OCI-LY7 (cell line): ENCODE results near the gene SGTA. TPM values are rescaled to one million over a fixed set of nuclear protein-coding genes. Genes with fewer than 3 reads are reported as not detected.

Source experiments
- BruUV-seq: library from RNA; stranded (reverse); fragments of 400-500 nt; replicated peaks from 2 replicates; lab custom pipeline; 2021; lab: Mats Ljungman, UMichigan
- CTCF ChIA-PET: fragments of 300-600 bp; sonication (Branson Sonifier 250); formaldehyde crosslinking; loops from one replicate; lab custom pipeline; 2022; ENCODE audit warnings: antibody characterized with exemption; ENCODE audit not compliant: unreplicated experiment; lab: Charles Lee
- POLR2A ChIA-PET: fragments of 300-600 bp; sonication (Branson Sonifier 250); formaldehyde crosslinking; loops from one replicate; lab custom pipeline; 2022; ENCODE audit warnings: antibody characterized with exemption; lab: Charles Lee
- DNase-seq: peaks from one replicate; pipeline ENCODE4 v3.0.0-alpha.2; 2015; ENCODE audit warnings: low spot score
- H2AFZ ChIP-seq: fragments of 200-600 bp; sonication (generic), shearing (Covaris generic); 2 replicates; pipeline ENCODE4 v1.6.1; 2014; ENCODE audit warnings: mild to moderate bottlenecking, antibody characterized with exemption, low read length, moderate library complexity
- H3K27ac ChIP-seq: fragments of 200-600 bp; sonication (generic); 2 replicates; pipeline ENCODE4 v1.5.1; 2014; ENCODE audit warnings: mixed run types, low read depth, mild to moderate bottlenecking, moderate library complexity, low read length, inconsistent platforms; ENCODE audit not compliant: poor library complexity, severe bottlenecking
- H3K36me3 ChIP-seq: fragments of 200-600 bp; sonication (generic); 2 replicates; pipeline ENCODE4 v1.6.1; 2014; ENCODE audit warnings: mild to moderate bottlenecking, antibody characterized with exemption, low read length, moderate library complexity, mixed read lengths; ENCODE audit not compliant: insufficient read depth
- H3K4me1 ChIP-seq: fragments of 200-600 bp; sonication (generic); 2 replicates; pipeline ENCODE4 v1.5.1; 2014; ENCODE audit warnings: mild to moderate bottlenecking, low read length; ENCODE audit not compliant: insufficient read depth, poor library complexity, severe bottlenecking
- H3K4me2 ChIP-seq: fragments of 200-600 bp; sonication (generic); 2 replicates; pipeline ENCODE4 v1.6.1; 2014; ENCODE audit warnings: mild to moderate bottlenecking, low read length
- H3K4me3 ChIP-seq: fragments of 200-600 bp; sonication (generic); 2 replicates; pipeline ENCODE4 v1.5.1; 2014; ENCODE audit warnings: mild to moderate bottlenecking, low read depth, low read length; ENCODE audit not compliant: poor library complexity, severe bottlenecking
- H3K79me2 ChIP-seq: fragments of 200-600 bp; sonication (generic); 2 replicates; pipeline ENCODE4 v1.6.1; 2016; ENCODE audit warnings: low read depth, mild to moderate bottlenecking, low read length, moderate library complexity, mixed read lengths; ENCODE audit not compliant: insufficient read depth
- H3K9me2 ChIP-seq: fragments of 200-600 bp; sonication (generic); 2 replicates; pipeline ENCODE4 v1.6.1; 2016; ENCODE audit warnings: mild to moderate bottlenecking, low read length, mixed read lengths; ENCODE audit not compliant: insufficient read depth
- H3K9me3 ChIP-seq: fragments of 200-600 bp; sonication (generic); 2 replicates; pipeline ENCODE4 v1.6.1; 2014; ENCODE audit warnings: mild to moderate bottlenecking, mixed run types, low read length, mixed read lengths
- H4K20me1 ChIP-seq: fragments of 200-600 bp; sonication (generic); 2 replicates; pipeline ENCODE4 v1.6.1; 2014; ENCODE audit warnings: mild to moderate bottlenecking, antibody characterized with exemption, low read length, moderate library complexity, mixed read lengths; ENCODE audit not compliant: insufficient read depth
- CTCF ChIP-seq: fragments of 200-600 bp; sonication (generic); conservative IDR thresholded peaks from 2 replicates; pipeline ENCODE4 v1.5.1; 2014; ENCODE audit warnings: mild to moderate bottlenecking, antibody characterized with exemption, low read length, moderate library complexity, mixed read lengths
- EZH2phosphoT487 ChIP-seq: fragments of 200-600 bp; sonication (generic); IDR thresholded peaks from 2 replicates; pipeline ENCODE4 v1.6.1; 2018; ENCODE audit warnings: low read depth, borderline replicate concordance, mild to moderate bottlenecking, mixed run types, antibody characterized with exemption, low read length, moderate library complexity, mixed read lengths
- intact Hi-C: fragments of 100-400 bp; cut with micrococcal nuclease; formaldehyde crosslinking; loops from one replicate; pipeline ENCODE4 v1.10.0; 2022; ENCODE audit not compliant: unreplicated experiment
- total RNA-seq, 2 experiments: library from RNA; depleted of rRNA in 1 of 2; stranded (reverse); fragments of >200 nt in 1 of 2; shearing (Covaris generic) in 1 of 2; gene quantifications; 2 replicates each; pipeline ENCODE4 v1.2.3, GENCODE V29; 2014 to 2022

Gene SGTA
- total RNA-seq, 2 experiments from 2014 or later = 68.2 to 82.4 TPM

GRCh38 chr19:2779121-2779740 is 3.8 kb downstream of the SGTA start:
- H3K36me3 ChIP-seq = peaks cover 61% of the 10 kb centered on the region
- H3K79me2 ChIP-seq = peaks cover 94% of the 10 kb centered on the region
- intact Hi-C loops = no loop called here
- H4K20me1 ChIP-seq = peaks cover 30% of the 10 kb centered on the region
- CTCF ChIA-PET = no interaction called here
- no TSS peak for BruUV-seq
- POLR2A ChIA-PET = interaction anchor here (0.5 kb wide), 1 partner anchor 41 kb away, joined by 3 read pairs; no protein-coding TSS in a partner anchor
- no peak overlapping the region for H3K4me3 ChIP-seq
- no peak overlapping the region for H2AFZ ChIP-seq
- H3K4me2 ChIP-seq = no peak overlapping the region
- no peak overlapping the region for H3K27ac ChIP-seq
- no peaks in the 10 kb centered on the region for H3K9me3 ChIP-seq
- H3K4me1 ChIP-seq = peaks cover 46% of the 10 kb centered on the region
- TF ChIP-seq EZH2phosphoT487 = no peak
- no peak for TF ChIP-seq CTCF
- H3K9me2 ChIP-seq = no peaks in the 10 kb centered on the region
- no peak for DNase-seq

GRCh38 chr19:2777952-2778683 is 5.0 kb downstream of the SGTA start:
- peaks cover 30% of the 10 kb centered on the region for H4K20me1 ChIP-seq
- intact Hi-C loops = no loop called here
- H3K4me3 ChIP-seq = no peak overlapping the region
- ChIA-PET POLR2A (interaction anchor here (0.6 kb wide), 1 partner anchor 9 kb away, joined by 5 read pairs; no protein-coding TSS in a partner anchor), CTCF (no interaction called here)
- peaks cover 43% of the 10 kb centered on the region for H3K4me1 ChIP-seq
- DNase-seq = no peak
- H3K9me3 ChIP-seq = no peaks in the 10 kb centered on the region
- no peak overlapping the region for H3K27ac ChIP-seq
- no peak for TF ChIP-seq EZH2phosphoT487
- no peak for TF ChIP-seq CTCF
- peaks cover 93% of the 10 kb centered on the region for H3K79me2 ChIP-seq
- no peaks in the 10 kb centered on the region for H3K9me2 ChIP-seq
- BruUV-seq = no TSS peak
- peaks cover 64% of the 10 kb centered on the region for H3K36me3 ChIP-seq
- H2AFZ ChIP-seq = no peak overlapping the region
- H3K4me2 ChIP-seq = no peak overlapping the region
